GM18526 (cell line): ENCODE results near the gene NOTO.

ENCODE experiments used
- POLR2A ChIP-seq: IDR thresholded peaks from 3 replicates; pipeline ENCODE4 v1.6.1; 2011; ENCODE audit not compliant: insufficient read length; ENCODE audit errors: extremely low read depth

NOTO gene

DNA sequence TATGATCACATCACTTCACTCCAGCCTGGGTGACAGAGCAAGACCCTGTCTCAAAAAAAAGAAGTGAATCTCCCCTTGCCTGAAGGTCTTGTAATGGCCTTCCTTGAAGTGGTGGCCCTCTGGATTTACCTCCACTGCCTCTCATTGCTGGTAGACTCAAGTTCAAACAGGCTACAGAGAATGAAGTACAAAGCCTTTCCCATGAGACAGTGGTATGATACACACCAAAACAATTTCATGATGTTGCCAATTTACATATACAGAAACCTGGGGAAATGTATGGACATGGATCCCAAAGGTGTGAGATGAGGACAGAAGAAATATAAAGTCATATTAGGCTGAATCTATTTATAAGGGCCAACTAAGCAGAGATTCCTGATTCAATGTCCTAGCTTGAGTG is 4.8 kb upstream of the NOTO start:
- TF ChIP-seq POLR2A, result no peak

DNA sequence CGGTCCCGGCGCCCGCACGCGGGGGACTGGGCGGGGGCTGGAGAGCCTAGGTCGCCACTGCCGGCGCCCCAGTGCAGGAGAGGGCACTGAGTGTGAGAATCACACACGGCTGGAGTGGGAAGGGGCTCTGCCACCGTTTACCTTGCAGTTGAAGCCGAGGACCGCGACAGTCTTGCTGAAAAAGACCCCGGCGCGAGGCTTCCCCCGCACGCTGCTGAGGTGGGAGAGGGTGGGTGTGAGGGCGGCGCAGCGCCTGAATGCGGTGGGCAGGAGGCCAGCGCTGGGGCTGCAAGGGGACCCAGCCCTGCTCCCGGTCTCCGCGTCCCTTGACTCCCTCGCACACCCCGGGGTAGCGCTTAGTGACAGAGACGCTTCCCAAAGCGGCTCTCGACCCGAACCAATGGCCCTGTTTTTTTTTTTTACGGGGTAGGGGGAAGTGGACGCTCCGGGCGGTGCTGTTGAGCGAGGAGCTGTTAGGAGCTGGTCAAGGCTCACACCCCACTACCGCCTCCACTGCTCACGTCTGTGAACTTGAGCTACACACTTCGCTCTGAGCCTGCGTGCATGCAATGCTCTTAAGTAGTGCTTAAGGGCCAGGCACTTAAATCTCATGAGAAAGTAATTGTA is 794 bp downstream of the NOTO start:
- TF ChIP-seq POLR2A, result no peak

DNA sequence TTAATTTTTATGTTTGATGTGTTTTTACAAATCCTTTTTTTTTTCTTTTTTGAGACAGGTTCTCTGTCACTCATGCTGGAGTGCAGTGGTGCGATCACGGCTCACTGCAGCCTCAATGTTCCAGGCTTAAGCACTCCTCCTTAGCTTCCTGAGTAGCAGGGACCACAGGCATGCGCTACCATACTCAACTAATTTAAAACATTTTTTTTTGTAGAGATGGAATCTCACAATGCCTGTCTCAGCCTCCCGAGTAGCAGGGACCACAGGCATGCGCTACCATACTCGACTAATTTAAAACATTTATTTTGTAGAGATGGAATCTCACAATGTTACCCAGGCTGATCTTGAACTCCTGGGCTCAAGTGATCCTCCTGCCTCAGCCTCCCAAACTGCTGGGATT is 3.2 kb downstream of the NOTO start:
- no peak for TF ChIP-seq POLR2A

DNA sequence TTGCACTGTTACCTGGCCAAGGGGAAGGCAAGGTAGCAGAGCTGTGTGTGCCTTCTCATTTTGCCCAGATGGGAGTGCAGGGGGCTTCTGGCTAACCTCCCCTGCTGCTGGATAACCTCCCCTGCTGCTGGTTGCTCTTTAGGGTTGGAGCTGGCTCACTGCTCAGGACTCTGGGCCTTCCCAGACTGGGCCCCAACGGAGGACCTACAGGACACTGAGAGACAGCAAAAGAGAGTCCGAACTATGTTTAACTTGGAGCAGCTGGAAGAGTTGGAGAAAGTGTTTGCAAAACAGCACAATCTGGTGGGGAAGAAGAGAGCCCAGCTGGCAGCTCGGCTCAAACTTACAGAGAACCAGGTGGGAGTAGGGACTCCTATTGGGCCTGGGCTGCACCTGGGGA is 5.9 kb downstream of the NOTO start:
- no peak for TF ChIP-seq POLR2A

DNA sequence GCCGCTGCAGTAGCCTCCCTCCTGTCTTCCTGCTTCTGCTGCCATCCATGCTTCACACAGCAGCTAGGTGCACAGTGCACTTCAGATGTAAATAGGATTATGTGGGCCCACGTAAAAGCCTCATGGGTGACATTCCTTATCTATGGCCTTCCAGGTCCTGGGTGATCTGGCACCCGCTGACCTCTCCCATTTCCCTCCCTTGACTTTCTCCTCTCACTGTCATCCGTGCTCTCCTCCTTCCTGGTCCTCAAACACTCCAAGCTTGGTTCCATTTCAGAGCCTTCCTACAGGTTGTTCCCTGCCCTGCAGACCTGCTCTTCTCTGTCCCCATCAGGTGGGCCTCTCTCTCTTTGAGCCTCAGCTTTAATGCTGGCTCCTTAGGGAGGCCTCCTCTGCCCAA is 7.6 kb downstream of the NOTO start:
- no peak for TF ChIP-seq POLR2A

DNA sequence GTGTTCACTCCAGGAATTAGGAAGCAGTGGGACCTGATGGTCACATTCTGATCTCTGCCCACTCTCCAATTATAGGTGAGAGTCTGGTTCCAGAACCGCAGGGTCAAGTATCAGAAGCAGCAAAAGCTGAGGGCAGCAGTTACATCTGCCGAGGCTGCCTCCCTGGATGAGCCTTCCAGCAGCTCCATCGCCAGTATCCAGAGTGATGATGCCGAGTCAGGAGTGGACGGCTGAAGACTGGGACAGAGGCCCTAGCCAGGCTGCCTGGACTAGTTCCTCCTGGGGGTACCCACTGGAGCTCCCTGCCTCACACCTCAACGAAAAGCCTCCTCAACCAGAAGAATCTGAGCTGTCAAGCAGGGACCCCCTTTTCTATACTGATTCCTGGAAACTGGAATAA is 8.3 kb downstream of the NOTO start:
- no peak for TF ChIP-seq POLR2A

DNA sequence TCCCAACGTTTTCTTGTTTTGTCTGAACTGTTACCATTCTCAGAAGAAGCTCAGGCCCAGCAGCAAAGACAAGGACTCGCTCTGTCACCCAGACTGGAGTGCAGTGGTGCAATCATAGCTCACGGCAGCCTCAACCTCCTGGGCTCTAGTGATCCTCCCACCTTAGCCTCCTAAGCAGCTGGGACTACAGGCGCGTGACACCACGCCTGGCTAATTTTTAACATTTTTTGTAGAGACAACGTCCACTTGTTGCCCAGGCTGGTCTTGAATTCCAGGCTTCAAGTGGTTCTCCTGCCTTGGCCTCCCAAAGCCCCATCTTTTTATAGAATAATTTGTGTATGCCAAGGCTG is 9.7 kb downstream of the NOTO start:
- TF ChIP-seq POLR2A, result no peak

DNA sequence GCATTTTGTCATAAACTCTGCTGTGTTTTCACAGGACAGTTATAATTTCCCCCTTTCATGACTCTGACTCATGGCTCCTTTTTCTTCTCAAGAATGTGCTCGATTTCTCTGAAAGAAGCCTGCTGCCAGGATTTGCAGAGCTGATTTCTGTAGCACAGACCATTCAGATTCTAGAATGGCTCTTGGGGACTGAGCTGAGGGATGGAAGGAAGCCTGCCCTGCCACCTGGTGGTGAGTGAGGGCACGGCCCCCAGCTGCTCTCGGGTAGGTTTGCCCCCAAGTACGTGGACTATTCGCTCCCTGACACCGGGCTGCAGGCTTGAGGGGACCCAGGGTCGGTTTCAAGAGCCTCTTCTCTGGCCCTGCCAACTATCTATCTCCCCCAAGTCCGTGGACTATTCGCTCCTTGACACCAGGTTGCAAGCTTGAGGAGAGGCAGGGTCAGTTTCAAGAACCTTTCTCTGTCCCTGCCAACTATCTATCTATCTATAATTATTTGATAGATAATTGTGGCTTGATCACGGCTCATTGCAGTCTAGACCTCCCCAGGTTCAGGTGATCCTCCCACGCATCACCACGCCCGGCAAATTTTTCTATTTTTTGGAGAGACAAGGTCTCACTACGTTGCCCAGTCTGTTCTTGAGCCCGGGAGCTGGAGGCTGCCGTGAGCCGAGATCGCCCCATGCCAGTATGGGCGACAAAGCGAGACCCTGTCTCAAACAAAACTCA is 10.2 kb downstream of the NOTO start:
- no peak for TF ChIP-seq POLR2A

DNA sequence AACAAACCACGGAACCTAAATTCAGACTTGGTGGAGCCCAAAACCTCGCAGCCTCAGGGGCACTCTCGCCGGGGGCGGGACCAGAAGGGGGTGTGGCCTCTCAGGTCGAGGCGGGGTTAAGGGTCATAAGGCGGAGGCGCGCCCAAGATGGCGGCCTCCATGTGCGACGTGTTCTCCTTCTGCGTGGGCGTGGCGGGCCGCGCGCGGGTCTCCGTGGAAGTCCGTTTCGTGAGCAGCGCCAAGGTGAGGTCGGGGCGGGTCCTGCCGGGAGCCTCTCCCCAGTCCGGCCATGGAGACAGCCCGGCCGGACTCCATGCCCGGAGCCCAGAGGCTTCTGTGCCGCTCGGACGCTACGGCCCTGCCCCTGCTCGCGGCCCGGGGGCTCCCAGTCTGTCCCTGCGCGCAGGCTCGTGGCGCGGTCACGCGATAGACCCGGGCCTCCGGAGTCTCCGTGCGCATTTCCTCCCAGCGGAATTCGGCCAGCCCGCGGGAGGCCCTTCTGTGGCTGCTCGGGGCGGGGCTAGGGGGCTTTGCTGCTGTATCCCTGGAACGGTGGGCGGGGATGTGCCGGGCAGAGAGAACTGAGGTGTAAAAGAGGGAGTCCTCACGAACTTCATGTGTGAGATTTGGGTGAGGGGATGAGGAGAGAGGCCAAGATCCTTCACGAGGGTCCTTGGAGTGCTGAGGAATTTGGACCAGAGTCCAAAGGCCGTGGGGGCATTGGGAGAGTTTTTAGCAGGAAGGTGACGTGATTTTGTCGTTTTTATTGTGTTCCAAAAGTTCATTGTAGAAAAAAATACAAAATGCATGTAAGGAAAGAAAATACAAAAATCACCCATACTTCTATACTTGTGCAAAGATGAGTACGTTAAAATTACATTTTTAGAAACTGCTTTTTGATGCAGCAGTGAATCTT is 12.0 kb downstream of the NOTO start, which contains the start of gene SMYD5:
TSS of gene SMYD5 (plus strand) at position 126 of the 916 bp plus-strand sequence. CDS start at position 148, 22 bp downstream.
- peak; percentile 65 for TF ChIP-seq POLR2A

DNA sequence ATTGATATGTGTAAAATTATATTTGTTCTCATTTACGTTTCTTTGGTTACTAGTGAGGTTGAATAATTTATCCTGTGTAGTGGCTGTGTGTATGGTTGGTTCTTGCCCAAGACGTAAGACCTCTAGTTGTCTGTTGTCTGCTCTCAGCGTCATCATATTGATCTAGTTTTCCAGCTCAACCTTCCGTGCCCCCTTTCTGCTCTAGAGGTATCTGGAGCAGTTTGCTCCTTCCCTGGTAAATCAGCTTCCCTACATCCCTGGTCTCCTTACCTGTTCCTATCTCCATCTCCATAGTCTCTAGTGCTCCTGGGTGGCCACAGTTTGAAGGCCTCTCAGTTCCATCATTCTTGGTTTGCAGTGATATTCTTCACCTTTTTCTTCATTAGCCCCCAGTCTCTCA is 12.9 kb downstream of the NOTO start:
- TF ChIP-seq POLR2A, result no peak

DNA sequence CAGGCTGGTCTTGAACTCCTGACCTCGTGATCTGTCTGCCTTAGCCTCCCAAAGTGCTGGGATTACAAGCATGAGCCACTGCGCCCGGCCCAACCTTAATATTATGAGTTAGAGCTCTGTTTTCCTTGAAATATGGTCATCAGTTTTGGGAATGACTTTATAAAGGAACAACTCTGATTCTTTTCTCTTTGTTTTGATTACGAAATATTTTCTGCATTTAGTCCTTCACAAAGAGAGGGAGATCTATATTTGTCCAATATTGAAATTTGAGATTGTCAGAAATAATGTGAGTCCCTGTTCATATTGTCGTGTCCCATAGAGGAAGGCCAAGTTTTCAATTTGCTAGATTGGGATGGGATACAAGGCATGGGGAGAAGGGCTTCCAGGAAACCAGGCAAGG is 14.8 kb downstream of the NOTO start:
- no peak for TF ChIP-seq POLR2A

DNA sequence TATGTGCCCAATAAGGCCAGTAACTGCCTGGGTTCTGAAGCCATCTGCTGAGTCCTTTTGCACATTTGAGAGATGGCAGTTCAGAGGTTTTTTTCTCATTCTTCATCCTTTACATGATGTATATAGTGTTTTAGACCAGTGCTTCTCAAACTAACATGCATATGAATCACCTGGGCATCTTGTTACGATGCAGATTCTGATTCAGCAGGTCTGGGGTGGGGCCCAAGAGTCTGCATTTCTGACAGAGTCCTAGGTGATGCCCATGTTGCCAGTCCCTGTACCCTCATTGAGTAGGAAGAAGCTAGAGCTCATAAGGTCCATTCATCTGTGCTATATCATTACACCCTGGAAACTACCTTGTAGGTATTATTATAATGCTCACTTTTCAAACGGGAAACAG is 15.5 kb downstream of the NOTO start:
- TF ChIP-seq POLR2A, result no peak

DNA sequence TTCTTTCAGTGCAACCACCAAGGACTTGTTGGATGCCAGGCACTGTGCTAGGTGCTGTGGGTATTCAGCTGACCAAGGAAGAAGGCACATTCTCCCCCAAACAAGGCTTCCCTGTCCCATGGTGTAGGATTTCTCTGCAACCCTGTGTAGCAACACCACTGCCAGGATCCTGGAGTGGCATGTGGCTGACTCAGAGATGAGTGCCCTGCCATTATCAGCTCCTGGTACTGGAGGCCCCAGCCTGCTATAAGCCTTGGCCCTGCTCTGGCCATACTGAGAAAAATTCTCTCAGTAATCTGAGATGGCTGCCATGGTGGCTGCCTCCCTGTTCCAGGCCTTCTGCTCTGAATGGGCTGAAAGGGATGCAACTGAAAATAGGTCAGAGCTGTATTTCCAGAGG is 15.9 kb downstream of the NOTO start:
- TF ChIP-seq POLR2A, result no peak

DNA sequence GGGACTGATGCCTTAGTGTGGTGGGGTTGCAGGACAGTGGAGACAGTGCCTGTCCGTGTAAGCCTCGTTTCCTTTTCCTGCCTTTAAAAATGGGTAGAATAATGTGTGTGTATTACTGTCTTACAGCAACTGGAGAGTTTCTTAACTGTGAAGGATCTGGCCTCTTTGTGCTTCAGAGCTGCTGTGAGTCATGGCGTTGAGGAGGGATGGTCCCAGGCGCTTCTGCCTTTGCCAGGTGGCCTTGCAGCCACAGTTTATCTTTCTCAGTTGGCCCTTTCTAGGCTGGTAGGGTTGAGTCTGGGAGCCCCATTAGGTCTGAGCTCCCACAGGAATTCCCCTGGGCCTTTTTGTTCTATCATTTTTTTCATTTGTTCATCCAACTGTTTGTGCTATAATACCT is 21.4 kb downstream of the NOTO start:
- no peak for TF ChIP-seq POLR2A

DNA sequence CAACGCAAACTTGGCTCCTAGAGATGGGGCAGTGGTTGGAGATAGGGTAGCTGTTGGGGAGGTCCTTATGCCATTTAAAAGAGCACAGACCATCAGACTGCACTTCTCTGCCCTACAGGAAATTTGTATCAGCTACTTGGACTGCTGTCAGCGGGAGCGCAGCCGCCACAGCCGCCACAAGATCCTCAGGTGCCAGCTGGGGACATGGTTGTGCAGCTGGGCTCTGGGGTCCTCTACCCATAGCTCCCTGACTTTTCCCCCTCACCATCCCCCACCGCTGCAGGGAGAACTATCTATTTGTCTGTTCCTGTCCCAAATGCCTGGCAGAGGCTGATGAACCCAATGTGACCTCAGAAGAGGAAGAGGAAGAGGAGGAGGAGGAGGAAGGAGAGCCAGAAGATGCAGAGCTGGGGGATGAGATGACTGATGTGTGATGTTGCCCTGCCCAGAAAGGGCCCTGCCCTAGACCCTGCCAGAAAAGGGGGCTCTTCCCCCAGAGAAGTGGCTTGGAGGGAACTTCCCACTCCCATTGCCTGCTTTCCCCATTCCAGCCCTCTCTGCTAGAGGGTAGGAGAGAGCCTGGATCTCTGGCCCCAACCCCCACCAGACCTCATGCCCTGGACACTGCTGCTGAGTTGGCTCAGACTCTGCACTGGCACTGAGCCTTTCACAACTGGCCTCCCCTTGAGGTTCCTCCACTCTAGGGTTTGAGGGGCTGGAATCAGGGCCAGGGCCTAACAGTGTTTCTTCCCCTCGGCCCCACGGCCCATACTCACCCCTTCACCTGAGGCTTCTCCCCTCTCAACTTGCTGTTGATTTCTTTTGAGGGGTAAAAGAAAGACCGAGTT is 23.4 kb downstream of the NOTO start:
- no peak for TF ChIP-seq POLR2A
